ENCODE data around the gene CD79A.

DNA sequence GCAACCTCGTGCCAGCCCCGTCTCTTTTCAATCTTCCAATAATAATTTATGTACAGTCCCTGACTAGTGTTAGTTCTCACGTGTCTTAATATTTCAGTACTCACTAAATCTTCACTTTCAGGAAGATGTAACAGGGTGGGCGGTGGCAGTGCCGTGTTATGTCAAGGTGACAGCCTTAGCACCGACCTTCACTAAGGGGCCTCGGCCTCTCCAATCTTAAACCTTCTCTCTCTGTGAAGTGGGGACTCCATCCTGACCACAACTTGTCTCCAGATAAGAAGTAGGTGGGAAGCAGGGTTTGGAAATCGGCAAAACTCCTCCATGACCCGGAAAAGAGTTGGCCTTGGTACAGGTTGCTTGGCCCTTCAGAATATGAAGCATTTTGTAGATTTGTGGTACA, 15.2 kb upstream of the CD79A start:
- TF ChIP-seq, protein P1, sequence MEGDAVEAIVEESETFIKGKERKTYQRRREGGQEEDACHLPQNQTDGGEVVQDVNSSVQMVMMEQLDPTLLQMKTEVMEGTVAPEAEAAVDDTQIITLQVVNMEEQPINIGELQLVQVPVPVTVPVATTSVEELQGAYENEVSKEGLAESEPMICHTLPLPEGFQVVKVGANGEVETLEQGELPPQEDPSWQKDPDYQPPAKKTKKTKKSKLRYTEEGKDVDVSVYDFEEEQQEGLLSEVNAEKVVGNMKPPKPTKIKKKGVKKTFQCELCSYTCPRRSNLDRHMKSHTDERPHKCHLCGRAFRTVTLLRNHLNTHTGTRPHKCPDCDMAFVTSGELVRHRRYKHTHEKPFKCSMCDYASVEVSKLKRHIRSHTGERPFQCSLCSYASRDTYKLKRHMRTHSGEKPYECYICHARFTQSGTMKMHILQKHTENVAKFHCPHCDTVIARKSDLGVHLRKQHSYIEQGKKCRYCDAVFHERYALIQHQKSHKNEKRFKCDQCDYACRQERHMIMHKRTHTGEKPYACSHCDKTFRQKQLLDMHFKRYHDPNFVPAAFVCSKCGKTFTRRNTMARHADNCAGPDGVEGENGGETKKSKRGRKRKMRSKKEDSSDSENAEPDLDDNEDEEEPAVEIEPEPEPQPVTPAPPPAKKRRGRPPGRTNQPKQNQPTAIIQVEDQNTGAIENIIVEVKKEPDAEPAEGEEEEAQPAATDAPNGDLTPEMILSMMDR (IDR thresholded peaks at IDR 0.05): no peak
- TF ChIP-seq POLR2A (IDR thresholded peaks at IDR 0.05): no peak

Measured in esophagus squamous epithelium (tissue), 4 donors.